Muscle of leg (tissue), 11 donors: ENCODE data around the gene EPB41L1. TPM values are rescaled to one million over a fixed set of nuclear protein-coding genes. Genes with fewer than 3 reads are reported as not detected.

Source experiments
- DNase-seq: peaks from one replicate; pipeline ENCODE4 v3.0.0; 2013
- H3K27ac ChIP-seq: one replicate; pipeline ENCODE4 v1.5.1; 2013; ENCODE audit warnings: mild to moderate bottlenecking, low read length, control low read depth
- H3K27me3 ChIP-seq: one replicate; pipeline ENCODE4 v1.6.1; 2013; ENCODE audit warnings: low read length; ENCODE audit not compliant: control insufficient read depth, insufficient read depth
- H3K36me3 ChIP-seq: one replicate; pipeline ENCODE4 v1.6.1; 2013; ENCODE audit warnings: low read length; ENCODE audit not compliant: control insufficient read depth, insufficient read depth
- H3K4me1 ChIP-seq: one replicate; pipeline ENCODE4 v1.6.1; 2013; ENCODE audit warnings: low read length; ENCODE audit not compliant: control insufficient read depth, insufficient read depth
- H3K4me3 ChIP-seq: one replicate; pipeline ENCODE4 v1.5.1; 2013; ENCODE audit warnings: low read length, control low read depth
- H3K9me3 ChIP-seq: replicated peaks from 2 replicates; pipeline ENCODE4 v1.6.1; 2013; ENCODE audit warnings: low read depth, low read length; ENCODE audit not compliant: control insufficient read depth
- WGBS: methylation state at CpG from one replicate; pipeline ENCODE4 v1.1.5; 2013; ENCODE audit warnings: missing lambda C conversion rate; ENCODE audit not compliant: insufficient coverage; 5-methylcytosine and 5-hydroxymethylcytosine counted together
- polyA plus RNA-seq, 8 donors: library from polyadenylated mRNA; unstranded; fragments of 120-200 nt; gene quantifications; one replicate each; pipeline versions ENCODE4 v1.2.1 to v1.2.3, GENCODE V29; 2013; ENCODE audit warnings: inconsistent platforms in 1 of 8, low replicate concordance in 1 of 8; ENCODE audit not compliant: insufficient read length in 8 of 8, insufficient read depth in 1 of 8
- total RNA-seq: library from RNA; stranded (reverse); fragments of 120-200 nt; gene quantifications from one replicate; pipeline ENCODE4 v1.2.4, GENCODE V29; 2013

Gene EPB41L1
- total and polyA plus RNA-seq, 9 donors, result 14.3 to 37.6 (median 25.1) TPM

DNA sequence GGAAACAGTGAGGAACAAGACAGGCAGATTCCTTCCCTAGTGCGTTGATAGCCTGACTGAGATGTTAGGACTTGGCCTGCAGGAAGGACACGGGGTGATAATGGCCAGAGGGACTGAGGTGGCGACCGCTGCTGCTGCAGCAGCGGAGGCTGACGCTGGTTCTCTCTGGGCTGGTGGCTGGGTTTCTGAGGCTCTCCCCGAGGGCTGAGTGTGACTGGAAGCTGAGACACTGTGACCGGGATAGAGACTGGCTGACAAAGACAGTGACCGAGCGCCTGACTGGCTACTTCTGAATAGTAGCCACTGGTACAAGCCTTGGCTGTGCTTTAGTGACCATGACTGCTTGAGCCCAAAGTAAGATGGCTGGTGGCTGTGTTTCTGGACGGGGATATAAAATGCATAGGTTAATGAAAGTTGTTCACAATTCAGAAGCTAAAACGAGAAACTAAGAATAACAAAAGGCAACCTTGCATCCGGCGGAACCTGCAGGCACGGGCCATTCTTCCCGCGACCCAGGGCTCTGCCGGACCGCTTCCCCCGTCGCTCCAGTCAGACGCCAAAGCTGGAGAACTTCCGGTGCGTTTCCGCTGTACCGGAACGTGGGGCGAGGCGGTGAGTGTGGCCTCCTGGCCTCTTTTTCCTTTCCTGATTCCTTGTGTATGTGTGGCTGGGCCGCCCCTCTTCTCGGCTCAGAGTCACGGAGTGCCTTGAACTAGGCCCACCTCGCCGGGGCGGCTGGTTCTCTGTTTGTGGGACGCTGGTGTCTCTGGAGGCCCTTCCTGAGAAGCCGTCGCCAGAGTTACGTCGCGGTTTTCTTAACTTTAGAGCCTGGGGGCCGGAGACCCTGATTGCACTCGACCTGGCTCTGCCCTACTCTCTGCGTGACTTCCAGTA is 81.6 kb downstream of the EPB41L1 start, which contains the start of gene AAR2:
TSS of gene AAR2 (plus strand) at position 587 of the 894 bp plus-strand sequence. CDS start 3,391 bp downstream, outside the sequence.
- Histone ChIP-seq H3K36me3 (peaks cover 17% of the 10 kb centered on the region), H3K9me3 (no peaks in the 10 kb centered on the region), H3K27me3 (no peaks in the 10 kb centered on the region), H3K27ac (peak within 1 kb of the TSS; percentile 86), H3K4me3 (peak within 1 kb of the TSS; percentile 82), H3K4me1 (peaks cover 13% of the 10 kb centered on the region)
- WGBS, result 13% methylated on average over 39 of the region's 44 CpGs
- peak; percentile 89 for DNase-seq

DNA sequence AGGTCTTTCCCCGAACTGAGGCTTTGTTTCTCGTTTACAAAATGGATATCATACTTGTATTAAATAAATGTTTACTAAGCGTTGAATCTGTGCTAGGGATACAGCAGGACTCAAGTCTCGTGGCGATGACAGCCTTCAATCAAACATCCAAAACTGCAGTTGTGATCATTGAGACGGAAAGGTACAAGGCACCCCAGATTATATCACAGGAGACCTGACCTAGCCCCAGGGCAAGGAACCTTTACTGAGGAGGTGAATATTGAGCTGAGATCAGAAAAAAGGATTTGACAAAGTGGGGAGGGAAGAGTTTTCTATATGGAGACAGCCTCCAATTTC is 82.2 kb downstream of the EPB41L1 start:
- Histone ChIP-seq H3K27me3 (no peaks in the 10 kb centered on the region), H3K27ac (peak overlapping the region; percentile 86), H3K4me1 (peaks cover 13% of the 10 kb centered on the region), H3K4me3 (peak overlapping the region; percentile 82), H3K36me3 (peaks cover 22% of the 10 kb centered on the region), H3K9me3 (no peaks in the 10 kb centered on the region)
- DNase-seq, result no peak
- WGBS, result no CpG with 5 or more reads among the region's 6 CpGs

DNA sequence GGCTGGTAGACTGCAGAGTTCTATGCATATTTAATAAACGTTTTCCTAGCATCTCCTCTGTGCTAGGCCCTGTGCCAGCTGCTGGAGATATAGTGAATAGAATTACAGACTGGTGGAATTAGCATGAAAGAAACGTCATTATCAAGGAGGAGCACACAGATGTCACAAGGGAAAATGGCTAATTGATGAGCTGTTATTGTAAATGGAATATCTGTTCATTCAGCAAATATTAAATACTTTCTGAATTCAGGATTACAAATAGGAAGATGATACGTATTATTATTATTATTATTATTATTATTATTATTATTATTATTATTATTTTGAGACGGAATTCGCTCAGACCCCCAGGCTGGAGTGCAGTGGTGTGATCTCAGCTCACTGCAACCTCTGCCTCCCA is 82.9 kb downstream of the EPB41L1 start:
- Histone ChIP-seq H3K4me3 (peak overlapping the region; percentile 82), H3K9me3 (no peaks in the 10 kb centered on the region), H3K27me3 (no peaks in the 10 kb centered on the region), H3K36me3 (peaks cover 26% of the 10 kb centered on the region), H3K4me1 (peaks cover 13% of the 10 kb centered on the region), H3K27ac (no peak overlapping the region)
- WGBS, result no CpG with 5 or more reads among the region's 5 CpGs
- no peak for DNase-seq

DNA sequence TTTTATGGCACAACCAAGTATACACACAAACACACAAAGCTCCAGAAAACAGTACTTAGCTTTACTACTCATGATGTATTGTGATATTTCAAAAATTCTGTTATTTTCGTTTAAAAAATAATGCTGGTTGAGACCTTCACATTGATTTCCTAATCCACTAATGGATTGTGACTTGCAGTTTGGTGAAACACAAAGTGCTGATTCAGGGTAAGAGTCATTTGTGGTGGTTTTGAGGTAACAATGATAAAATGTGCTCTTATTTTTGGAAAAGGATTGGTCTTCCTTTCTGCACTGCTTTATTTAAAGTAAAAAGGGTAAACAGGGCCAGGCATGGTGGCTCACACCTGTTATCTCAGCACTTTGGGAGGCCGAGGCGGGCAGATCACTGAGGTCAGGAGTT is 83.6 kb downstream of the EPB41L1 start:
- no peak overlapping the region for H3K4me3 ChIP-seq
- H3K36me3 ChIP-seq, result peaks cover 29% of the 10 kb centered on the region
- no CpG with 5 or more reads among the region's 3 CpGs for WGBS
- no peak overlapping the region for H3K27ac ChIP-seq
- no peaks in the 10 kb centered on the region for H3K27me3 ChIP-seq
- no peak for DNase-seq
- H3K4me1 ChIP-seq, result peaks cover 13% of the 10 kb centered on the region
- no peaks in the 10 kb centered on the region for H3K9me3 ChIP-seq

DNA sequence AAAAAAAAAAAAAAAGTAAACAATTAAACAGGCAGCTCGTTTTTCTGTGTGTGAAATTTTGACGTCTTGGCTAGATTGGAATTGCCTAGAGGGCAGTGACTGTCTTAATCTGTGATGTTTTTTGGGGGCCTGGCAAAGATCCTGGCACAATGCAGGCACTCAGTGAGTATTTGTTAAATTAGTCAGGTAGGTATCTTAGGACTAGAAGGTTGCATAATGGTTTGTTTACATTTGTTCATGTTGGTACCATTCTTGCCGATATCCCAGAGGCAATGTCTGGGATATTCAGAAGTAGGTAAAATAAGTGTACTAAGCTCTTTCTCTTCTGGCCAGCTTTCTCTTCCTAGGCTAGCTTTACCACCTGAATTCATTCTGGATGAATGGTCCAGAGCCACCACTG is 84.2 kb downstream of the EPB41L1 start:
- Histone ChIP-seq H3K27me3 (no peaks in the 10 kb centered on the region), H3K27ac (no peak overlapping the region), H3K4me1 (peaks cover 13% of the 10 kb centered on the region), H3K36me3 (peaks cover 31% of the 10 kb centered on the region), H3K9me3 (no peaks in the 10 kb centered on the region), H3K4me3 (no peak overlapping the region)
- no CpG with 5 or more reads among the region's 3 CpGs for WGBS
- no peak for DNase-seq

DNA sequence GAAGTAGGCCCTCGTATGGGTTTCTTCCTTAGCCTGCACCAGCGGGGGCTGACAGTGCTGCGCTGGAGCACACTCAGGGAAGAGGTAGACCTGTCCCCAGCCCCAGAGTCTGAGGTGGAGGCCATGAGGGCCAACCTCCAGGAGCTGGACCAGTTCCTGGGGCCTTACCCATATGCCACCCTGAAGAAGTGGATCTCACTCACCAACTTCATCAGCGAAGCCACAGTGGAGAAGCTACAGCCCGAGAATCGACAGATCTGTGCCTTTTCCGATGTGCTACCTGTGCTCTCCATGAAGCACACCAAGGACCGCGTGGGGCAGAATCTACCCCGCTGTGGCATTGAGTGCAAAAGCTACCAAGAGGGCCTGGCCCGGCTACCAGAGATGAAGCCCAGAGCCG is 85.5 kb downstream of the EPB41L1 start:
- Histone ChIP-seq H3K36me3 (peaks cover 44% of the 10 kb centered on the region), H3K9me3 (no peaks in the 10 kb centered on the region), H3K4me3 (no peak overlapping the region), H3K27ac (no peak overlapping the region), H3K4me1 (peaks cover 11% of the 10 kb centered on the region), H3K27me3 (no peaks in the 10 kb centered on the region)
- DNase-seq, result no peak
- 94% methylated on average over 10 of the region's 12 CpGs for WGBS

DNA sequence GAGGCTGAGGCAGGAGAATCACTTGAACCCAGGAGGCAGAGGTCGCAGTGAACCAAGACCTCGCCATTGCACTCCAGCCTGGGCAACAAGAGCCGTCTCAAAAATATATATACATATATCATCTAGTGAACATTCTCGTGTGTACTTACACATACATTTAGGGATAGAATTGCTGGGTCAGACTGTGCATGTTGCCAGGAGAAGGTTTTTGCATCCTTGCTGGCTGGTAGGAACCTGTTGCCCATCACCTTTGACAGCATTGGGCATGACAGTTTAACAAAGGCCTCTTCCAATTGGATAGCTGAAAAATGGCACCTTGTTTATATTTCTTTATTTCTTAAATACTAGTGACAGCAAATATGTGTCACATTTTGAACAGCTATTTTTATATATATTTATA is 87.1 kb downstream of the EPB41L1 start:
- Histone ChIP-seq H3K4me1 (peaks cover 7% of the 10 kb centered on the region), H3K27me3 (no peaks in the 10 kb centered on the region), H3K36me3 (peaks cover 59% of the 10 kb centered on the region), H3K27ac (no peak overlapping the region), H3K9me3 (no peaks in the 10 kb centered on the region), H3K4me3 (no peak overlapping the region)
- WGBS, result no CpG with 5 or more reads among the region's 4 CpGs
- no peak for DNase-seq

DNA sequence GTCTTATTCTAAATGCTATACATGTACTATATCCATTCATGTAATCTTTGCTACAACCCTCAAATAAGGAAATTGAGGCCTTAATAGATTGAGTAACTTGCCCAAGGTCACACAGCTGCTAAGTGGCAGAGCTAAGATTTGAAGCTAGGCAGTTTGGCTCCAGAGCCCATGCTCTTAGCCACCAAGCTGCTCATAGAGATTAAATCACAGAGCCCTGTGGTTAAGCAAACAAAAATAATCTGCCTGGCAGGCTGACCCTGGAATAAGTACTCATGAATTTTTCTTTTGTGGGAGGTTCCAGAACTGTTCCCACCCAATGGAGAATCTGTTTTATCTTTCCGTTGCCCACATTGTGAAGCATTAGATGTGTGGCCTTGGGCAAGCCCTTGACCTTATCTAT is 89.2 kb downstream of the EPB41L1 start:
- H3K27me3 ChIP-seq, result no peaks in the 10 kb centered on the region
- H3K4me3 ChIP-seq, result no peak overlapping the region
- peaks cover 68% of the 10 kb centered on the region for H3K36me3 ChIP-seq
- WGBS, result 63% methylated on average over 1 of the region's 1 CpG
- no peak overlapping the region for H3K27ac ChIP-seq
- H3K9me3 ChIP-seq, result no peaks in the 10 kb centered on the region
- DNase-seq, result no peak
- no peaks in the 10 kb centered on the region for H3K4me1 ChIP-seq

DNA sequence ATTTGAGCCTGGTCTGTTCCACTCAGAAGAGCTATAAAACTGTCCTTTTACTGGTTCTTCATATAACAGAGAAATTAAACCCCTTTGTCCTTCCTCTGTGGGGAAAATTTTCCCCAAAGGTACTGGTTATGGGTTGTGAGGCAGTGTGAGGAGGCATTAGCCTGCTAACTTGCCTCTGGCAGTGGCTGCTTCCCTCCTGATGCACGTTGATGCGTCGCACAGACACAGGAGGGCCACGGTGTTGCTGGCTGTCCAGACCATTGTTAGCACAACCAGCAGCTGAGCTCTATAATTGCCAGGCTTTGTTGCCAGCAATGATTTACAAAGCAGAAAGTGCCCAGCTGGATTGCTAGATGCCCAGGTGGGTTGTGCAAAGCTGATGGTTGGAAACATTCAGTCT is 91.9 kb downstream of the EPB41L1 start:
- no peak overlapping the region for H3K27ac ChIP-seq
- H3K4me1 ChIP-seq, result no peaks in the 10 kb centered on the region
- H3K4me3 ChIP-seq, result no peak overlapping the region
- no peaks in the 10 kb centered on the region for H3K9me3 ChIP-seq
- H3K27me3 ChIP-seq, result no peaks in the 10 kb centered on the region
- H3K36me3 ChIP-seq, result peaks cover 60% of the 10 kb centered on the region
- no peak for DNase-seq
- 79% methylated on average over 4 of the region's 4 CpGs for WGBS

DNA sequence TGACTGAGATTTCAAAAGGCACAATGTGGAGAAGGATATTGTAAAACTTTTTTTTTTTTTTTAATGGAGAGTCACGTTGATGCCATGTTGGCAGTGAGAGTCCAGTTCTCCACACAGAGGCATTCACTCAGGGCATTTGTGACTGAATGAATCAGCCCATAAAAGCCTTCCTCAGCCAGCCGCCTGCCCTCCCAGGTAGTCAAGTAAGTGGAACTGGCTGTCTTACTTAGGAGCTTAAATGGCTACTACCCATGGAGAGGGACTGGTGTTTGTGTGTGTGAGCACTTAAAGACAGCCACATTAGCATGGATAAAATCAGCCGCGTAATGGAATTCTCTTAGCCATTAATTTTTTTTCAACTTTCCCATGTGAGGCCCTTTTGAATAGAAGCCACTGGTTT is 94.3 kb downstream of the EPB41L1 start:
- 80% methylated on average over 1 of the region's 4 CpGs for WGBS

More for the DNA sequence above, 94.3 kb downstream of the EPB41L1 start:
- Histone ChIP-seq H3K9me3 (no peaks in the 10 kb centered on the region), H3K27me3 (no peaks in the 10 kb centered on the region), H3K36me3 (peaks cover 54% of the 10 kb centered on the region), H3K27ac (no peak overlapping the region), H3K4me1 (no peaks in the 10 kb centered on the region), H3K4me3 (no peak overlapping the region)
- DNase-seq, result no peak
